Measurements from ENCODE around the gene LIME1. TPM values are rescaled to one million over a fixed set of nuclear protein-coding genes. Genes with fewer than 3 reads are reported as not detected.
A peak's percentile ranks its signal among the peaks of the same experiment; 100 is the strongest.

The LIME1 gene
- total and polyA plus RNA-seq, 12 donors: 0.22 to 103 (median 8.4) TPM

DNA sequence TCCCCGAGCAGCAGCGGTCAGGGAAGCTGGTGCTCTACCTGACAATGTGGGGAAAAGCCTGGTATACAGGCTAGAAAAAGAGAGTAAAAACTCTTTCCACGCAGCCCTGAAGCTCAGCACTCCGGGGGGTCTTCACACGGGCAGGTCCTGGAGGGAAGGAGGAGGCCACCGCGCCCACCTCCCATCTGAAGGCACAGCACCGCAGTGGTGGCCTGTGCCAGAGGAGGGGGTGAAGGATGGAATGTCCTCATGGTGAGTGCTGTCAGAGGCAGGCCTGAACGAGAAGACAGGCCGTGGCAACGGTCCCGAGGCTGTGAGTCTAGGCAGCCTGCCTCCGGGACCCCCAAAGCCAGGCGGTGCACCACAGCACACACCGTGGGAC, 9.0 kb downstream of the LIME1 start:
- H3K36me3 ChIP-seq (replicated peaks in 1 of 2): peaks cover 0 to 29% of the 10 kb centered on the region in 2 donors
- WGBS, 4 donors: 76 to 88% (median 80%) methylated on average over 15 of the region's 15 CpGs
- no peak overlapping the region for H3K4me3 ChIP-seq
- H3K27me3 ChIP-seq: no peaks in the 10 kb centered on the region
- intact Hi-C loops (cut with DNase I): no loop called here
- H3K9me3 ChIP-seq (replicated peaks in 1 of 3): no peaks in the 10 kb centered on the region
- no peak overlapping the region for H3K27ac ChIP-seq
- no peak for DNase-seq
- TF ChIP-seq CTCF (IDR thresholded peaks at IDR 0.05): no peak
- TF ChIP-seq POLR2A (IDR thresholded peaks at IDR 0.05): no peak
- H3K4me1 ChIP-seq (replicated peaks in 1 of 2): peaks cover 18 to 21% of the 10 kb centered on the region in 2 donors

DNA sequence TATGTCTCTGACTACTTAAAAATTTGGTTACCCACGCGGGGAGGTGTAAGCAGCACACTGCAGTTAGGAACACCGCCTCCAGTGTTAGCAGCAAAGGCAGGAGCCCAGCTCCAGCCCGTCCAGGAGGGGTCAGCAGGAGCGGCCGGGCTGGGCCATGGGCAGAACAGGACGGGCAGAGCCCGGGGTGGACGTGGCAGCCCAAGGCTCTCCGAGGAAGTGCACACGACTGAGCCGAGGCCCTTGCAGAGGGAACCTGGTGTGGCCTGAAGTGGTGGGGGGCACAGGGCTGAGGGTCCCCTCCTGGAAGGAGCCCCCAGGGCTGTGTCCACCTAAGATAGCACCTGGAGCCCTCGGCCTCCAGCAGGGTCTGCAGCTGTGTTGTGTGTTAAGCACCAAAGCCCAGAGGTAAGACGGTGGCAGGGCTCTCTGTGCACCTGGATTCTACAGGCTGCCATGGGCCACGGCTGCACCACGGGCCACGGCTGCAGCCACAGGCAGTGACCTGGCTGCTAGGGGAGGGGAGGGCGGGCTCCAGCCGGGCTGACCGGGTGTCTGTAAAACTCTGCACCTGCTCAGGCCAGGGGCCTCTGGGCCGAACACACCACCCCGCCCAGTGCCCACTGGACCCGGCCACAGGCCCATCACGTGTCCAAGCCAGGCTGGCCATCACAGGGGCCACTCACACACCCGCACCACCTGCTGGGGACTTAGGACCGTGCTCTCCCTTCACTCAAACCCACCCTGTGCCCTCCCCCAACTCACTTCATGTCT, 9.7 kb downstream of the LIME1 start:
- Histone ChIP-seq H3K4me1 (replicated peaks in 1 of 2) (peaks cover 12 to 17% of the 10 kb centered on the region in 2 donors), H3K27me3 (no peaks in the 10 kb centered on the region), H3K4me3 (no peak overlapping the region), H3K9me3 (replicated peaks in 1 of 3) (no peaks in the 10 kb centered on the region), H3K27ac (no peak overlapping the region), H3K36me3 (replicated peaks in 1 of 2) (peaks cover 0 to 29% of the 10 kb centered on the region in 2 donors)
- DNase-seq: no peak
- TF ChIP-seq POLR2A (IDR thresholded peaks at IDR 0.05): no peak
- no peak for TF ChIP-seq CTCF (IDR thresholded peaks at IDR 0.05)
- WGBS, 4 donors: 85 to 89% (median 89%) methylated on average over 11 to 26 of the region's 26 CpGs
- intact Hi-C loops (cut with DNase I): no loop called here

DNA sequence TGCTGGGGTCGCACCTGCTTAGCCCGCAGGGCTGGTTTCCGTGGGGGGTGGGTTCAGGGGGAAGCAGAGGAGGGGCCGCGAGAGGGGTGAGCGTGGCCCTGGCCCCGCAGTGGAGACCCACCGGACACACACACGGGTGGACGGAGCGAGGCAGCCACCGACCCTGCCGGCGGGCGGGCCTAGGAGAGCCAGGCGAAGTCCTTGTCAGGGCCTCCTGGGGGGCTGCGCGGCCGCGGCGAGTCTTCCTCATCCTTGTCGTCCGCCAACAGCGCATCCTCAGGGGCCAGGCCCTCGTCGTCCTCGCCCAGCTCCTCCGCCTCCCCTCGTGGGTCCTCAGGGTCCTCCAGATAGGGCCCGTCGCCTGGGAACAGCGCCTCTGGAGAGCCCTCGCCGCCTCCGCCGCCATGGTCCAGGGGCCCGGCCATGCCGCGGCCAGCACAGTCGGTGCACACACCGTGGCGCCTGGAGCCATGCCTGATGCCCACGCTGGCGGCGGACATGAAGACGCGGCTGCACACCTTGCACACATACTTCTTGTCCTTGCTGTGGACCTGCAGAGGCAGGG, 10.4 kb downstream of the LIME1 start:
- H3K36me3 ChIP-seq (replicated peaks in 1 of 2): peaks cover 0 to 26% of the 10 kb centered on the region in 2 donors
- intact Hi-C loops (cut with DNase I): no loop called here

More for the DNA sequence above, 10.4 kb downstream of the LIME1 start:
- Histone ChIP-seq H3K27me3 (no peaks in the 10 kb centered on the region), H3K4me1 (replicated peaks in 1 of 2) (peaks cover 5 to 10% of the 10 kb centered on the region in 2 donors), H3K27ac (no peak overlapping the region), H3K4me3 (no peak overlapping the region), H3K9me3 (replicated peaks in 1 of 3) (no peaks in the 10 kb centered on the region)
- TF ChIP-seq CTCF (IDR thresholded peaks at IDR 0.05): no peak
- no peak for TF ChIP-seq POLR2A (IDR thresholded peaks at IDR 0.05)
- peak in 1 of 7 donors; percentile 17 for DNase-seq
- 92 to 100% (median 94%) methylated on average over 1 to 47 of the region's 47 CpGs for WGBS, 4 donors
